Measurements from ENCODE around the gene USP30. TPM values are rescaled to one million over a fixed set of nuclear protein-coding genes. Genes with fewer than 3 reads are reported as not detected.
"Not testable (repeated sequence)": the region's sequence is repeated elsewhere in the genome, so short reads cannot be mapped to it uniquely, and the experiment has no call there.

The USP30 gene
- total and polyA plus RNA-seq, 4 experiments from 2014 or later, result 6.8 to 14.2 (median 11.0) TPM

- POLR2A ChIA-PET (ENCODE audit: partially characterized antibody), result no interaction called here
- H3K4me1 ChIP-seq (ENCODE audit: insufficient read depth, low read length), result peaks cover 5% of the 10 kb centered on the region
- DNase-seq, result no peak
- H3K4me3 Mint-ChIP-seq, result no peak overlapping the region
- no peaks in the 10 kb centered on the region for H3K9me3 ChIP-seq (ENCODE audit: control insufficient read depth in 1 of 2, low read length in 2 of 2)
- peaks cover 10% of the 10 kb centered on the region for H3K27me3 ChIP-seq (ENCODE audit: insufficient read depth, low read length)
- no peaks in the 10 kb centered on the region for H3K36me3 ChIP-seq (ENCODE audit: insufficient read depth, low read length)
- H3K9me3 Mint-ChIP-seq, result peaks cover 0 to 2% (median 0%) of the 10 kb centered on the region in 8 donors
- peaks cover 0 to 7% (median 4%) of the 10 kb centered on the region in 4 donors for H3K4me1 Mint-ChIP-seq
- H3K36me3 Mint-ChIP-seq, result no peaks in the 10 kb centered on the region
- no peak overlapping the region for H3K4me3 ChIP-seq (ENCODE audit: low read length in 2 of 2)
- H3K27ac ChIP-seq (ENCODE audit: low read depth, low read length), result no peak overlapping the region
- peaks cover 34 to 35% of the 10 kb centered on the region in 2 donors for H3K27me3 Mint-ChIP-seq
- no peak overlapping the region for H3K27ac Mint-ChIP-seq
- CTCF ChIA-PET (ENCODE audit: partially characterized antibody), result no interaction called here
- intact Hi-C loops (cut with micrococcal nuclease), result no loop called here
Observed at GRCh38 chr12:109016978-109017377, 35.4 kb upstream of the USP30 start.

- CTCF ChIA-PET (ENCODE audit: partially characterized antibody), result no interaction called here
- H3K36me3 Mint-ChIP-seq, result no peaks in the 10 kb centered on the region
- Histone ChIP-seq H3K4me3 (ENCODE audit: low read length in 2 of 2) (no peak overlapping the region), H3K27me3 (ENCODE audit: insufficient read depth, low read length) (peaks cover 10% of the 10 kb centered on the region), H3K9me3 (ENCODE audit: control insufficient read depth in 1 of 2, low read length in 2 of 2) (no peaks in the 10 kb centered on the region), H3K27ac (ENCODE audit: low read depth, low read length) (no peak overlapping the region), H3K36me3 (ENCODE audit: insufficient read depth, low read length) (no peaks in the 10 kb centered on the region), H3K4me1 (ENCODE audit: insufficient read depth, low read length) (peaks cover 5% of the 10 kb centered on the region)
- POLR2A ChIA-PET (ENCODE audit: partially characterized antibody), result no interaction called here
- H3K27ac Mint-ChIP-seq, result no peak overlapping the region
- H3K9me3 Mint-ChIP-seq, result peaks cover 0 to 2% (median 0%) of the 10 kb centered on the region in 8 donors
- intact Hi-C loops (cut with micrococcal nuclease), result no loop called here
- H3K4me3 Mint-ChIP-seq, result no peak overlapping the region
- DNase-seq, result no peak
- H3K4me1 Mint-ChIP-seq, result peaks cover 0 to 7% (median 4%) of the 10 kb centered on the region in 4 donors
- H3K27me3 Mint-ChIP-seq, result peaks cover 32 to 41% of the 10 kb centered on the region in 2 donors
Observed at GRCh38 chr12:109018296-109018695, 34.1 kb upstream of the USP30 start.

DNA sequence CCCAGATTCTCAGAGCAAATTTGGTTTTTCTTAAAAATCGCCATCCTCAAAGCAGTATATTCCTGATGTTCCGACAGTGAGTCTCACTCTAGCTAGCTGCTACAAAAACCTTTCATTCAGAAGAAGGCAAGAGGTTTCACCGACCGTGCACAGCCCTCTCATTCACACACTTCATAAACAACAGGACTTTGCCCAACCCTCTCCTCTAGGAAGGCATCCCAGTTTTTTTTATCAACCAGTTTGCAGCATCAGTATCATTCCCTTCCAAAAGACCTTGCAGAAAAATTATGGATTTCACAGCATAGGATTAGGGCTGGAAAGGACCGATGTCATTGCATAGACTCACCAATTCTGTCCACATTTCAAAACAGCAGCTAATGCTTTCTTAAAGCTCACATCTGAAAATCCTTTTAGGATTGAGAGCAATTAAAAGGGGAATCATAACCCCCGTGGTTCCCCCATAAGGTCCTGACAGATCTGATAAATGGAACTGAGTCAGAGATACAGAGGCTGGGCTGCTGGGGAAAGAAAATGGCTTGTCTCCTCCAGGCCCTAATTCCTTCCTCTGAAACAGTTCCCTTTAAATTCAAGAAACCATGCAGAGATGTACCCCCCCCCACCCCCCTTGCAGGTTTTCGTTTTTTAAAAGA, 32.1 kb upstream of the USP30 start:
- intact Hi-C loops (cut with micrococcal nuclease), result no loop called here
- no peak overlapping the region for H3K27ac ChIP-seq (ENCODE audit: low read depth, low read length)
- ChIA-PET CTCF (ENCODE audit: partially characterized antibody) (no interaction called here), POLR2A (ENCODE audit: partially characterized antibody) (no interaction called here)
- H3K36me3 ChIP-seq (ENCODE audit: insufficient read depth, low read length), result no peaks in the 10 kb centered on the region
- H3K9me3 Mint-ChIP-seq, result peaks cover 0 to 2% (median 0%) of the 10 kb centered on the region in 8 donors
- DNase-seq, result no peak
- H3K9me3 ChIP-seq (ENCODE audit: control insufficient read depth in 1 of 2, low read length in 2 of 2), result no peaks in the 10 kb centered on the region
- peak overlapping the region in 1 of 8 donors; percentile 8 for H3K4me3 Mint-ChIP-seq
- H3K4me1 ChIP-seq (ENCODE audit: insufficient read depth, low read length), result peaks cover 5% of the 10 kb centered on the region
- H3K27me3 Mint-ChIP-seq, result peaks cover 28 to 35% of the 10 kb centered on the region in 2 donors
- H3K4me3 ChIP-seq (ENCODE audit: low read length in 2 of 2), result no peak overlapping the region
- peaks cover 10% of the 10 kb centered on the region for H3K27me3 ChIP-seq (ENCODE audit: insufficient read depth, low read length)
- H3K36me3 Mint-ChIP-seq, result no peaks in the 10 kb centered on the region
- peaks cover 0 to 7% (median 4%) of the 10 kb centered on the region in 4 donors for H3K4me1 Mint-ChIP-seq
- peak overlapping the region in 2 of 7 donors; percentile 6 to 19 for H3K27ac Mint-ChIP-seq

- H3K4me3 Mint-ChIP-seq, result peak within 1 kb of the TSS in 2 of 8 donors; percentile 21 to 34
- no peaks in the 10 kb centered on the region for H3K36me3 Mint-ChIP-seq
- H3K4me3 ChIP-seq (ENCODE audit: low read length in 2 of 2), result no peak within 1 kb of the TSS
- DNase-seq, result peak in 3 of 5 donors; percentile 0 to 8 (median 1)
- intact Hi-C loops (cut with micrococcal nuclease), result no loop called here
- CTCF ChIA-PET (ENCODE audit: partially characterized antibody), result no interaction called here
- peaks cover 0 to 7% (median 4%) of the 10 kb centered on the region in 4 donors for H3K4me1 Mint-ChIP-seq
- no peaks in the 10 kb centered on the region for H3K9me3 ChIP-seq (ENCODE audit: control insufficient read depth in 1 of 2, low read length in 2 of 2)
- H3K27ac ChIP-seq (ENCODE audit: low read depth, low read length), result no peak within 1 kb of the TSS
- H3K9me3 Mint-ChIP-seq, result peaks cover 0 to 2% (median 0%) of the 10 kb centered on the region in 8 donors
- peaks cover 26 to 34% of the 10 kb centered on the region in 2 donors for H3K27me3 Mint-ChIP-seq
- H3K27ac Mint-ChIP-seq, result peak within 1 kb of the TSS in 2 of 7 donors; percentile 19 to 41
- H3K4me1 ChIP-seq (ENCODE audit: insufficient read depth, low read length), result peaks cover 5% of the 10 kb centered on the region
- H3K36me3 ChIP-seq (ENCODE audit: insufficient read depth, low read length), result no peaks in the 10 kb centered on the region
- H3K27me3 ChIP-seq (ENCODE audit: insufficient read depth, low read length), result peaks cover 10% of the 10 kb centered on the region
- POLR2A ChIA-PET (ENCODE audit: partially characterized antibody), result no interaction called here
Observed at GRCh38 chr12:109020796-109021380, 31.5 kb upstream of the USP30 start, which contains the start of gene SVOP. SVOP (minus strand) TSS chr12:109021068; CDS start chr12:109020868, 200 bp downstream.

DNA sequence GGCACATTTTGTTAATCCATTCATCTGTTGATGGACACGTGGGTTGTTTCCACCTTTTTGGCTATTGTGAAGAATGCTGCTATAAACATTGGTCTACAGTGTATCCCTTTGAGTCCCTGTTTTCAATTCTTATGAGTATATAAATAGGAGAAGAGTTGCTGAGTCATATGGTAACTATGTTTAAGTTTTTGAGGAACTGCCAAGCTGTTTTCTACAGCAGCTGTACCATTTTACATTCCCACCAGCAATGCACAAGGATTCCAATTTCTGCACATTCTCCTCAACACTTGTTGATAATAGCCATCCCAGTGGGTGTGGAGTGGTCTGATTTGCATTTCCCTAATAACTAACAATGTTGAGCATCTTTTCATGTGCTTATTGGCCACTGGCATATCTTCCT, 24.6 kb upstream of the USP30 start:
- H3K4me1 ChIP-seq (ENCODE audit: insufficient read depth, low read length), result no peaks in the 10 kb centered on the region
- intact Hi-C loops (cut with micrococcal nuclease), result no loop called here
- H3K27me3 ChIP-seq (ENCODE audit: insufficient read depth, low read length), result no peaks in the 10 kb centered on the region
- peaks cover 0 to 2% (median 0%) of the 10 kb centered on the region in 8 donors for H3K9me3 Mint-ChIP-seq
- H3K36me3 Mint-ChIP-seq, result peaks cover 0 to 3% of the 10 kb centered on the region in 2 donors
- H3K4me3 ChIP-seq (ENCODE audit: low read length in 2 of 2), result no peak overlapping the region
- no peaks in the 10 kb centered on the region for H3K4me1 Mint-ChIP-seq
- no peaks in the 10 kb centered on the region for H3K36me3 ChIP-seq (ENCODE audit: insufficient read depth, low read length)
- no peak overlapping the region for H3K4me3 Mint-ChIP-seq
- H3K27me3 Mint-ChIP-seq, result peaks cover 5 to 12% of the 10 kb centered on the region in 2 donors
- no peak overlapping the region for H3K27ac ChIP-seq (ENCODE audit: low read depth, low read length)
- CTCF ChIA-PET (ENCODE audit: partially characterized antibody), result no interaction called here
- H3K27ac Mint-ChIP-seq, result no peak overlapping the region
- DNase-seq, result no peak
- H3K9me3 ChIP-seq (ENCODE audit: control insufficient read depth in 1 of 2, low read length in 2 of 2), result no peaks in the 10 kb centered on the region
- POLR2A ChIA-PET (ENCODE audit: partially characterized antibody), result no interaction called here

GRCh38 chr12:109028624-109029023, 23.8 kb upstream of the USP30 start:
- H3K36me3 ChIP-seq (ENCODE audit: insufficient read depth, low read length); H3K4me3 Mint-ChIP-seq: not testable (repeated sequence)

GRCh38 chr12:109029411-109029810, 23.0 kb upstream of the USP30 start:
- H3K4me1 Mint-ChIP-seq, result no peaks in the 10 kb centered on the region
- H3K9me3 Mint-ChIP-seq, result peaks cover 0 to 5% (median 0%) of the 10 kb centered on the region in 8 donors
- no peak for DNase-seq
- ChIA-PET POLR2A (ENCODE audit: partially characterized antibody) (no interaction called here), CTCF (ENCODE audit: partially characterized antibody) (no interaction called here)
- intact Hi-C loops (cut with micrococcal nuclease), result no loop called here
- H3K27ac Mint-ChIP-seq, result no peak overlapping the region
- H3K36me3 Mint-ChIP-seq, result peaks cover 0 to 3% of the 10 kb centered on the region in 2 donors
- Histone ChIP-seq H3K4me1 (ENCODE audit: insufficient read depth, low read length) (no peaks in the 10 kb centered on the region), H3K36me3 (ENCODE audit: insufficient read depth, low read length) (no peaks in the 10 kb centered on the region), H3K9me3 (ENCODE audit: control insufficient read depth in 1 of 2, low read length in 2 of 2) (no peaks in the 10 kb centered on the region), H3K4me3 (ENCODE audit: low read length in 2 of 2) (no peak overlapping the region), H3K27ac (ENCODE audit: low read depth, low read length) (no peak overlapping the region), H3K27me3 (ENCODE audit: insufficient read depth, low read length) (no peaks in the 10 kb centered on the region)
- H3K27me3 Mint-ChIP-seq, result peaks cover 3 to 13% of the 10 kb centered on the region in 2 donors
- H3K4me3 Mint-ChIP-seq, result no peak overlapping the region

More at GRCh38 chr12:109028624-109029023, 23.8 kb upstream of the USP30 start:
- H3K27ac Mint-ChIP-seq; CTCF ChIA-PET (ENCODE audit: partially characterized antibody); H3K4me3 ChIP-seq (ENCODE audit: low read length in 2 of 2); H3K27me3 ChIP-seq (ENCODE audit: insufficient read depth, low read length); H3K9me3 ChIP-seq (ENCODE audit: control insufficient read depth in 1 of 2, low read length in 2 of 2); intact Hi-C loops (cut with micrococcal nuclease); POLR2A ChIA-PET (ENCODE audit: partially characterized antibody); H3K27ac ChIP-seq (ENCODE audit: low read depth, low read length); H3K9me3 Mint-ChIP-seq; H3K4me1 ChIP-seq (ENCODE audit: insufficient read depth, low read length); H3K4me1 Mint-ChIP-seq; H3K36me3 Mint-ChIP-seq; DNase-seq: not testable (repeated sequence)
- H3K27me3 Mint-ChIP-seq, result peaks cover 3 to 12% of the 10 kb centered on the region in 2 donors

Data from CD4-positive, alpha-beta memory T cell (primary cell).